GM21786 (cell line): ENCODE results near the gene DIP2C.

ENCODE experiments used
- ATAC-seq: cut with Tn5 transposase; IDR thresholded peaks from one replicate; pipeline ENCODE4 v1.9.1; 2021; ENCODE audit not compliant: unreplicated experiment

The DIP2C gene

DNA sequence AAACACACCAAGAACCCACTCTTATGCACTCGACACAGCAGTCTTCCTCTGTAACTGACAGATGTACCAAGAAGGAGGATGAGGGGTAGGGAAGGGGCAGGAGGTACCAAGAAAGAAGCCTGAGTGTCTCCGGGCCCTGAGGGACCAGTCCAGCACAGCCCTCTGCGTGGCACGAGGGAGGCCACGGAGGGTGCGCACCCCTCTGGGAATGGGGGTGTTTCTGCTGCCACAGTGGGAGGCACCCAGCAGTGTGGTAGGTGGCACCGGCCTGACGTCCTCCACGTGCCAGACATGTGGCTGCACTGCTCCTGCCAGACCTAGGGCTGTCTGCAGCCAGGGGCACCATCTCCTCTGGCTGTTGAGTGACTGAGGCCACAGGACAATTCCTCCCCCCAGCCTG is 399.9 kb downstream of the DIP2C start:
- ATAC-seq, result no peak

DNA sequence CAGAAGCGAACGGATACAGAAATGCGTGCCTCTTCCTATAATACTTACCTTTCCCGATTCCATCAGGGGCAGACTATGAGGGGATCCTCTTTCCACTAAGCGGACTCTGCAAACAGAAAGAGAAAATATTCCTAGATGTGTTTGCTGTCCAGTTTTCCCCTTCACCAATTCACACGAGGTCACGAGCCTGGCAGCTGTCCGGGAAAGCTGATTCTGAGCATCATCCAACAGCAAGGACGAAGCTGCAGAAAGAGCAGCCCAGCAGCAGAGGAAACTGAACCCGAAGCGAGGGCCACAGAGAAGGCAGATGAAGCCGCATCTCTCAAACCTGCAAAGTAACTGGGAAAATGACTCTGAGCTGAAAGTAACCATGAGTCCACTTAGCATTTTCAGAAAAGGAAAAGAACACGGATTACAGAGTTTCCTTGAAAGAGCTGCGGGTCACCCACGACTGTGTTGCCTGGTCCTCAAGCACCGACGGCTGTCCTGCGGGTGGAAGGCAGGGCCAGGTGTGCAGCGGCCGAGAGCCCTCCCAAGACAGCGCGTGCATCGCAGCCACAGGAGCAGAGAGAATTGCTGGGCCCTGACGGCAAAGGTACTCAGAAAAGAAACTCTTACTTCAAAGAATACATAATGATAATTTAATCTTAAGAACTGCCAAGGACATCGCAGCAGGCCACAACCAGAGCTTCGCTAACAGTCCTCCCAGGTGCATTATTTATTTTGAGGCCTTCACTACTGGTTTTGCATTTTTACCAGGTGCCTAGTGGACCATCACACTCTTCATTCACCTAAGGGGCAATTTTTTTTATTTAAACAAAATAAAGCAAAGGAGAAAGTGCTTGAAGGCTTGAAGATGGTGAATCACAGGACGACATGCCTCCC is 400.9 kb downstream of the DIP2C start:
- ATAC-seq, result no peak

DNA sequence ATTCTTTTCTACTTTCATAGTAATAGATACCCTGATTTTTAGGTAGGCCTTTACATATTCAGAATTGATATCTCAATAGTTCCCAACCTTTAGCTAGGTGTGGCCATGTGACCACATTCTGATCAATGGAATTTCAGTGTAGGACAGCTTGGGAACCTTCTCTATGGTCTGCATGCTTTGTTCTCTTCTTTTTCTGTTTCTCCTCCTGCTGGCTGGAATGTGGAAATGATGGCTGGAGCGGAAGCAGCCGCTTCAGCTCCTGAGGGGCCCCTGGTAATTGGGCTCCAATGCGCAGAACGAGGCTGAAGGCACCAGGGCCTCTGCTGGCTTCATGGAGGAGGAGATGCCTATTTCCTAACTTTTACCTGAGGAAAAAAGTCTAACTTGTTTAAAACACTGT is 401.7 kb downstream of the DIP2C start:
- no peak for ATAC-seq

DNA sequence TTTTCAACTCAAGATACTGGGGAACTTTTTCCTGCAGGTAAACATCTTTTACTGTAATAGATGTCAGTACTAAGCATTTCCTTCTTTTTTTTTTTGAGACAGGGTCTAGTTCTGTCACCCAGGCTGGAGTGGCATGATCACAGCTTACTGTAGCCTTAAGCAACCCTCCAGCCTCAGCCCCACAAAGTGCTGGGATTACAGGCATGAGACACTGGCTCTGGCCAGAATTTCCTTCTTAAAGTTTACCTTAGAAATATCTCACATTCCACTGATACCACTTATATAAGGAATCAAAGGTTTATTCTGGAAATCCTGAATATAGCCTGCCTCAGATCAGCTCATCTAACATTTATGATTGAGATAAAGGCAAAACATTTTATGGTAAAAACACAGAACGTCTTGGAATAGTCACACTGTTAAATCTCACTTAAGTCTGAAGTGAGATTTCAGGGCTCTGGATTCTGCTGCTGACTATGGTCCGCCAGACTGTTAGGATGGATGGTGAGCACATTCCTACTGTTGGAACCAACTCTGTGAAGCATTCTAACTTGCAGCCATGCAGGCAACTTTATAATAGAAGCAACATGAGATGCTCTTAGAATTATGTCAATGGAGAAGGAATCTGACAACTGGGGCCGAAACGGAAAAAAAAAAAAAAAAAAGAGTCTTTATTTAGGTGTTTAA is 402.3 kb downstream of the DIP2C start:
- ATAC-seq, result no peak

DNA sequence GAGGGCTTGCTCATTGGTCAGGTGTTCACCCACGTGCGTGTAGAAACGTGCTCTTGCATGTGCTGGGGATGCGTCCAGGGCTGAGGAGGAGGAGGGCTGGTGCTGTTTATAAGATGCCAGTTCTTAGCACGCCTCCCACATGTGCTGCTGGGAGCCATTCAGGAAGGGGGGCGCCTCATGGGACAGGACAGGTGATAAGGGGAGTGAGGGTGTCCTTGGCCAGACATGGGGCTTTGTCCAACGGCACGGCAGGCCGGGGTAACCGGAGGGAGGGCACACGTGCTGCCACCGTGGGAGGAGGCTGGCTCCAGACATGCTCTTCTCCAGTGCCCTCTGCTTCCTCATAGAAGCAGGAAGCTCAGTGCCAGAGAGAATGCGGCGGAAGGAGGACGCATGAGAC is 404.3 kb downstream of the DIP2C start:
- ATAC-seq, result no peak

DNA sequence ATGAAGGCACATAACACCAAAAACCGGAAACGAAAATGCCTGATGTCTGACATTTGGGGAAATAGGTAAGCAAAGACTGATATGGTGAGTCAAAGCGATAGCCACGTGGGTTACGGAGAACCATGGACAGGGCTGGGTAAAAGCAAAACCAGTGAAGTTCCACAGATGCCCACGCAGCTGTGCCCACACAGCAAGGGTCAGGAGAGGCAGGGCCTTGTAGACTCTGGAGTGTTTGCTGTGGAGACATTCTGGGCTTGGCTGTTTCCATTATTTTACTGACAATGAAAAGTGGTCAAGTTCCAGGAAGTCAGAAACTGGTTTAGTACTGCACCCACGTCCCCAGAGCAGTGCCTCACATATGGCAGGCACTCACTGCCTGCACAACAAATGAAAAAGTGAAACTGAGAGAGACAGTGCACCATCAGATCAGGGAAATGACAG is 405.5 kb downstream of the DIP2C start:
- ATAC-seq, result peak; percentile 78

DNA sequence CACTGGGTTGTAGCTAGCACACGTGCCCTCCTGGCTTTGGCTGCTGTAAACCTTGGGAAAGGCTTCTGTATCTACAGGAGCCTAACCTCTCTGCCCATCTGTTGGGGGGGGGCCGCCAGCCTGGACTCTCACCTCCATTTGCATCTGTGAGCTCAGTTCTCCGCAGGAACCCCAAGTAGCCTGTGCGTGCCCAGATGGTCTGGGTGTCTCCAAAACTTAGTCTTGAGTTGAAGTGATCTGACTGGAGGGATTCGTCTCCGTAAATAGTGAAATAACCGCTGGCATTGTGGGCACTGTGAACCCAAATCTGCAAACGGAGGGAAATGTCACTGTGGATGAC is 406.4 kb downstream of the DIP2C start:
- ATAC-seq, result no peak

DNA sequence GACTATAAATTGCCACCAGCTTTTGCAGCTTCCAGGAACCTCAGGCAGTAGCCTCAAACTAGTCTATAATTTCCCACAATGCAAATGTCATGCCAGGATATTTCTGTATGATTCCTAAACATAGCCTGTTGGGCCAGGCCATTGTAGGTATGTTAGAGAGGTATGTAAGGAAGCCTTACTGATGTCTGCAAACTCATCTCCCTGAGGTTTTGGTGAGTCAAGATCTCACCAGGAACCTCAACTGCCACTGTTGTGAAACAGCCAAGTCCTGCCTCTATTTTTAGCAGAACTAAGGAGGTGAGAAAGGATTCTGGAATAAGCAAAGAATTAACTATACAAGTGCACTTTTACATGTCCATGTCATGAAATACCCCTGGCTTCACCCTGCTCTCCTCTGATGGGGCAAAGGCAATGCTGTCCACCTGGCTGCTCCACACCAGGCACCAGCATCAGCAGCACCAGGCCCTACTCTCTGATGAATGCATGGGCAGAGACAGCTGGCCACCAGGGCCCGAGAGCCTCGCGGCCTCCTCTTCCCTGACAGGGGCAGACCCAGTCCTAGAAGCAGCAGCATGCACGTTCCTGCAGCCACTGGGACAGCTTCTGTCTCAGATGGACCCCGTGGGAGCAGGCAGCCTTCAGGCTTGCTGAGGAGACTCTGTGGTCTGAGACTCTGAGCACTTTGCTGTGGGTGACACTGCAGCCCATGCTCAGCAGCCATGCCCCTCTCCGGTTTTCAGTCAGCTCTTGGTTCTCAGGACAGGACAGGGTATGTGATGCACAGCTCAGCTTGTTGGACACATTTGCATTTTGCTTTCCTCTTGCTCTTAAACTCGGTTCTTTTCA is 407.0 kb downstream of the DIP2C start:
- no peak for ATAC-seq

DNA sequence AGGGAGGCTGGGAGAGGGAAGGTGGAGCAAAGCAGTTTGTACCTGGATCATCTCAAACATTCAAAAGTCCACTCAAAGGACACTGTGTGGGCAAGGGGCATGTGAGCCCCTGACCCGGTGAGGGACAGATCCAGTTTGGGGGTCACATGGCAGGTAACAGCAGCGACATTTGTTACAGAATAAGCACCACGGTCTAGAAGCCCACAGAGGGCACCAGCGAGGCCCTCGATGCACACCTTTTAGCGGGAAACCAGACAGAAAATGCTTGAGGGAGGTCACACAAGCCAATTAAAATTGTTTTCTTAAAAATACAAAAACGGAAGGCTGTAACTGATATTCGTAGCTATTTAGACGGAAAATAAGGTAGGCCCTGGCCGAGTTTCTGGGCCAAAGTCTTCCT is 409.8 kb downstream of the DIP2C start:
- no peak for ATAC-seq

DNA sequence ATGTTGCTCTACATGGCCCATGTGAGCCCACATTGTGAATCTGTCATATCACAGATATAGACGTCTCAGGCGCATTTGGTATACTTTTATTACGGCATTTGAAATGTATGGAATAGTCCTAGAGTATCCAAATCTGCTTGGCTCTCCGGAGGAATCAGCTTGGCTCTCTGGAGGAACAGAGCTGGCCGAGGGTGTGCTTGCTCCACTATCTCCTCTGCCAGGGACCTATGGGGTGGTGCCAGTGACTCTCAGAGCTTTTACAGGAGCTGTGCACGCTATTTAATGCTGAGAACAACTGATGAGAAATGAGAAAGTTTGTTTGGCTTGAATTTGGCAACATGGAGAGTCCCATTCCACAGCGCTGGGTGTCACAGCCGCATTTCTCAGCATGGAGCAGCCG is 410.2 kb downstream of the DIP2C start:
- no peak for ATAC-seq

DNA sequence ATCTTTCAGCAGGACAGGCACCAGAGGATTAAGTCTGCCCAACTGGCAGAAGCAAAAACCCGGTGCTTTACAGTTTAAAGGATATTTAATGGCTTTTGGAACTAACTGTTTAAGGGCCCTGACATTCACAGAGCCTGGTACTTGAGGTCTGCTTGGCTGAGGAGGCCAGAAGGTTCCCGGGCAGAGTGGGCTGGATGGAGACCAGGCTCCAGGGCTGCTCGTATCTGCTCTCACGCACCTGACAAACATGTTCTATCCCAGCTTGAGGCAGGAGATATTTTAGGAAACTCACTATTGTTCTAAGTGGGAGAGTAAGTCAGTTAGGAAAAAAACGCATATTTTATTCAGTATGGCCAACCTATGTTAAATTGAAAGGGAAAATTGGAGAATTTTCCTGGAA is 410.8 kb downstream of the DIP2C start:
- no peak for ATAC-seq

DNA sequence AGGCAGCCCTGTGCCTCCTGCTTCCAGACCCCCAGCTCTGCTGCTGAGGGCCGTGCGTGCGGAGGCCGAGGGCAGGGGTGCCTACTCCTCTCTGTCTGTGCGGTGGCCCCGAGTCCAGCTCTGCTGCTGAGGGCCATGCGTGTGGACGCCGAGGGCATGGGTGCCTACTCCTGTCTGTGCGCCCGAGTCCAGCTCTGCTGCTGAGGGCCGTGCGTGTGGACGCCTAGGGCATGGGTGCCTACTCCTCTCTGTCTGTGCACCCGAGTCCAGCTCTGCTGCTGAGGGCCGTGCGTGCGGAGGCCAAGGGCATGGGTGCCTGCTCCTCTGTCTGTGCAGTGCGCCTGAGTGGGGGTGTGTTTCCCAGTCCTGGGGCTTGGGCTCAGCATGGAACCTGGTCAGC is 411.5 kb downstream of the DIP2C start:
- ATAC-seq, result no peak

DNA sequence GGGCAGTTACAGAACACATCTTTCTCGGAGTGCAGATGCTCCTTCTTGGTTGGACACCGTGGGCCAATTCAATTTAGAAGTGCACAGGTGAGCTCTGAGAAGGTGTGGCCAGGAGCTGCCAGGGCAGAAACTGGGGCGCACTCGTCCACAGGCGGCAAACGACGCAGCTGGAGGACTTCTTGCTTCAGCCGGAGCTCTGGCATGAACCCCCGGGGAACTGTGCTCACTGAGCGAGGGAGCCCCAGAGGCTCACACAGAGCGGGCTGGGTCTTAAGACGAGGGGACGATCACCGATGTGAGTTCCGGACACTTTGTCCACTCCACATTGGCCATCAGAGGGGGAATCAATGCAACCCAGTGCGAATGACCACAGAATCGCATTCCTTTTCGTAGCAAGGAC is 413.8 kb downstream of the DIP2C start:
- no peak for ATAC-seq

DNA sequence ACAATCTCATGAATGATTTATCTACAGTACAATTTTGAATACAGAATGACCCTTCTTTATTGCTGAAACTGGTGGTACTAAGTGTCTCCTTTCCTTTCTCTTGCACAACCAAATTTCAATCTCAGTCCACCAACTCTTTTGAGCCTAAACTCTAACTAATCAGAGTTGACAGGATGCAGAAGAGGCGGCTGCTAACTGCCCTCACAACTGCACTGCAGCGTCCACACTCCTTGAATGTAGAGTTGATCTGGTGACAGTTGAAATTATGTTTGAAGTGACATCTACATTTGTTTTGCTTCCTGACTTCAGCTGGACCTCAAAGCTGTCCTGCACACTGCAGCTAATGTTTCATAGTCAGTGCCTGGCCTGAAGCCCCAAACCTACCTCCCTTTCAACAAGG is 414.6 kb downstream of the DIP2C start:
- ATAC-seq, result no peak

DNA sequence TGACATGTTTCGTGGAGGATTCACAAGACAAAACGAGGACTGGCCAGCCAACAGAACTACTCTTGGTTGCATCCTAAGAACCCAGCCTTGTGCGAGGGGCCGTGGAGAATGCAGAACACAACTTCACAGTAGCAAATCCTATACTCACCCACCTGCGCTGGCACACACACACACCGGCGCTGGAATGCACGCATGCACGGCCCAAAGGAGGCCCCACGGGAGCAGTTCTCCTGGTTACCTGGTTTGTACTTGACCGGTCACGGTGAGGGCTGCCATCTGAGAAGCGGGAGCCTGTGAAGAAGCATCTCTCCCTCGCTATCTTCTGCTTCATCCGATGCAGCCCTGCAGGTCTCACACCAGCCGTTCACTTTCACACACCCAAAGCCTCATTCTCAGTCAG is 416.4 kb downstream of the DIP2C start:
- ATAC-seq, result no peak

DNA sequence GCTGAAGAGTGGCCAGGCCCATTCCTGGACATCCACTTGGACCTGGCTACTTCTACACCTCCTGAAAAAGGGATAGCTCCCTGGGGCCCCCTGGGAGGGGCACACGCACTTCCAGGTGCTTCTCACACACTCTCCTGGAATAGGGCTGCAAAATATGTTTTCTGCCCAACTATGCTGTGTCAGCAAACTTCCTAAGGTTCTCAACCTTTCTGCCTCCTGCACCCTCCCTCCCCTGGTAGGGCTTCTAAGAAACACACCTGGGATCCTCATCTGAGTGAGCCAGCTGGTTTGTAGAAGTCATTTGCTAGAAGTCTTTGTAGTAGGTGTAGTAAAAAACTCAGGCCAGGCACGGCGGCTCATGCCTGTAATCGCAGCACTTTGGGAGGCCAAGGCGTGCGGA is 417.7 kb downstream of the DIP2C start:
- no peak for ATAC-seq

DNA sequence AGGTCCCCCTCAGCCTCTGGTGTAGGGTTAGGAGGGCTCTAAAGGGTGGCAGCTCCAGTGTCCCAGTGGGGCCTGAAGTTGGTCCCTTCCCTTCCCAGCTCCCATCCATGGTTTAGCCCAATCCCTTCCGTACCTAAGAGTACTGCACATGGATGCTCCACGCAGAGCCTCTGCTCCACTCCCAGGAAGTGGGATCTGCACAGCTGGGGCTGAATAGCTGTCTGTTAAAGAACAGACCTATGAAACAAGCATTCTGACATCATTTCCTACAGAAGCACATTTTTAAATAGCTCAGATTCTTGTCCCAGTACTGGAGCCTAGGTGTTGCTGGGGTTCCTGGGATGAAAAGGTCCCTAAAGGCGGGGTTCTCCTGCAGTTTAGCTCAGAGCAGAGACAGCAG is 418.3 kb downstream of the DIP2C start:
- ATAC-seq, result no peak

DNA sequence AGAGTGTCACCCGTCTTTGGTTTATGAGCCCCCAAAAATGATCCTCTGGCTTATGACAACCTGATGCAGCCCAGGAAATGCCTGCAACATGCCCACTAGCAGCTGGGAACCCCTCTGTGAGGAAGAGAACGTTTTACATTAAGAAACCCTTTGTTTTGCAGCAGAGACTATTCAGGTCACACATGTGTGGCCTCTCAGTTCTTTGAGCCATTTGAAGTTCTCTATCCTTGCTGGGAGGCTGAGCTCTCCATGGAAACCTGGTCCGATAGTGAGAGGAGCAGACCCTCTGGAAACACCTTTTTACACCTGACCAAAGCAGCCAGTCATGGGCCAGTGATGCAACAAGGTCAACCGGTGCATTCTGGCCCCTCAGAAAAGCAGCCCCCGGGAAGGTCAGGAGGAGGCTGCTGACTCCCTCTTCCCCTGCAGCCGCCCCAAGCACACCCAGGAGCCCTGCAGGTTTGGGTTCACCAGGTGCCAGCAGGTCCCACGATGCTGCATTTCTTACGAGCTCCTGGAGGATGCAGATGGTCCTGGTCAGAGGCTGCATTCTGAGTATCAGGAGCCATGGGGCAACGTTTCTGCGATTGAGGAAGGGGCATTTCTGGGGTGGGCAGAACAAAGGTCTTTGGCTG is 419.9 kb downstream of the DIP2C start:
- ATAC-seq, result no peak

DNA sequence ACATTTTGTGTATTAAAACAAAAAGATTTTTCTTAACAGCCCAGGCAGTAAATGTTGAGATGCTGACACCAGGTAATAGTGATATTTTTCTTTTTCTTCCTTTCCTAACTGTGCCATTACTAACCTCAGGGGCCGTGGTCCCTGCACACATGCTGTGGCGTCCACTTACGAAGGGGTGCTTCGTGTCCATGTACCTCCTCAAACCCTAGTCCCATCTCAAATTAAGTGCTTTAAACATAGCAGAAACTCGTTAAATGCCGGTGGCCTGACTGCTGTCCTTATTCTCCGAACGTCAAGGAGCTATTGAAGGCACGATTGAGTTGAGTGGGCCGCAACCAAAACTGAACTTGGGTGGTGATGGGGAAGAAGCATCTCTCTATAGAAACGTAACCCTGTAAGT is 421.8 kb downstream of the DIP2C start:
- ATAC-seq, result no peak

DNA sequence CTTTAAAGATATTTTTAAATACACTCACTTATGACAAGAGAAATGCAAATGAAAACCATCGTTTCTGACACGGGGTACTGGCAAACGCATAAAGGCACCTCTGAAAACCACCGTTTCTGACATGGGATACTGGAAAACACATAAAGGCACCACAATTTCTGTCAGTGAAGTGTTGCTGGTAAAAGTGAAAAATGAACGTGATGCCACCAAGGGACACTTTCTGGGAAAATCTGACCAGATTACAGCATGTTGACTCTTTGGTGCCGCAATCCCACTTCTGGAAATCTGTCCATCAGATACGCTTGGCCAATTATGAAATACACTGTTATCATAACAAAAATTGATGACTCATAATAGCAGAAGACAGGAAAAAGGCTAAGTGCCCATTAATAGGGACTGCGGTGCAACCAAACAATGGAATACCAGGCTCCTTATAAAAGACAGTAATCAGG is 422.5 kb downstream of the DIP2C start:
- no peak for ATAC-seq
